ENCODE data around the gene GNA15.
A peak's percentile ranks its signal among the peaks of the same experiment; 100 is the strongest.
"Not testable (repeated sequence)": the region's sequence is repeated elsewhere in the genome, so short reads cannot be mapped to it uniquely, and the experiment has no call there.

Gene GNA15

GRCh38 chr19:3150739-3151329 lies 15.0 kb downstream of the GNA15 start:
- no peak for DNase-seq

DNA sequence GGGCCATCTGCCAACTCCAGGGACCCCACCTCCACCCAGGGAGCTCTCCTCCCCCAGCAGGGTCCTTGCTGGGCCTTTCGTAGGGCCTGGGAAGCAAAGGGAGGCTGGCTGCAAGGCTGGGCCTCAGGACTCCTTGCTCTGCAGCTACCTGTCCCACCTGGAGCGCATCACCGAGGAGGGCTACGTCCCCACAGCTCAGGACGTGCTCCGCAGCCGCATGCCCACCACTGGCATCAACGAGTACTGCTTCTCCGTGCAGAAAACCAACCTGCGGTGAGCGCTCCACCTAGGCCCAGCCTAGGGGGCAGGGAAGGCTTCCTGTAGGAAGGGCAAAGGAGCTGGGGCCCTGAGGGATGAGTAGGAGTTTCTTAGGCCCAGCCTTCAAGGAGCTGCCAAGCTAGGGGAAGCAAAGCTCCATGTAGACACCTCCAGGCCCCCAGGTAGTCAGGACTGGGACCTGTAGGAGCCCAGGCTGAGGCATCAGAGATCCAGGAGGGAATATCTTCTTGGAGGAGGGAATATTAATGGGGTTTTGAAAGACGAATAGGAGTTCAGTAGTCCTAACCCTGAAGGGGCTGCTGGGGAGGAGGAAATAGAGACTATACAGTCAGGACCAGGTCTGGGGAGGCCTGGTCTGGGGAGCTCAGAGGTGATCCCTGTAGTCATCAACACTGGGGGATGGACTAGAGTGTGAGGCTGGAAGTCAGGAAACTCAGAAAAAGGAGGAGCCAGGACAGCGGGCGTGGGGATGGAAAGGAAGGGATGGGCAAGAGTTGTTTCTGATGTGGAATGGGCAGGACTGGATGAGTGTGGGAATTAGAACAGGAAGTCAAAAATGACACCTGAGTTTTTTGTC lies 16.0 kb downstream of the GNA15 start:
- DNase-seq = peak; percentile 25

- DNase-seq = no peak
Measured at GRCh38 chr19:3152419-3152780, 16.6 kb downstream of the GNA15 start.

DNA sequence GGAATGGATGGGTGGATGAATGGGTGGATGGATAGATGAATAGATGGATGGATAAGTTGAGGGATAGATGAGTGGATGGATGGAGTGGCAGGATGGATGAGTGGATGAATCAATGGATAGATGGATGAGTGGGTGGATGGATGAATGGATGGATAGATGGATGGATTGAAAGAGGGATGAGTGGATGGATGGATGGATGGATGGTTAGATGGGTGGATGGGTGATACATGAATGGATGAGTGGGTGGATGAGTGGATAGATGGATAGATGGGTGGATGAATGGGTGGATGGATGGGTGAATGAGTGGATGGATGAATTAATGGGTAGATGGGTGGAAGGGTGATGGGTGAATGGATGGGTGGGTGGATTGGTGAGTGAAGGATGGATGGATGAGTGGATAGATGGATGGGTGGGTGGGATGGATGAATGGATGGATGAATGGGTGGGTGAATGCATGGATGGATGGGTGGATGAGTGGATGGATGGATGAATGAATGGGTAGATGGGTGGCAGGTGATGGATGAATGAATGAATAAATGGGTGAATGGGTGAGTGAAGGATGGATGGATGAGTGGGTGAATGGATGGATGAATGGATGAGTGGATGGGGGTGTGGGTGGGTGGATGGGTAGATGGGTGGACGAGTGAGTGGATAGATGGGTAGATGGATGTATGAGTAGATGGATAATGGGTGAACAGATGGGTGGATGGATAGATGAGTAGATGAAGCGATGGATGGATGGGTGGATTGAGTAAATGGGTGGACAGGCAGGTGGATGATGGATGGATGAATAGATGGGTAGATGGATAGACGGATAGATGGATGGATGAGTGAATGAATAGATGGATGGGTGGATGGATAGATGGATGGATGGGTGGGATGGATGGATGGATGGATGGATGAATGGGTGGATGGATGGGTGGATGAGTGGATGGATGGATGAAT lies 17.7 kb downstream of the GNA15 start:
- no peak for DNase-seq

DNA sequence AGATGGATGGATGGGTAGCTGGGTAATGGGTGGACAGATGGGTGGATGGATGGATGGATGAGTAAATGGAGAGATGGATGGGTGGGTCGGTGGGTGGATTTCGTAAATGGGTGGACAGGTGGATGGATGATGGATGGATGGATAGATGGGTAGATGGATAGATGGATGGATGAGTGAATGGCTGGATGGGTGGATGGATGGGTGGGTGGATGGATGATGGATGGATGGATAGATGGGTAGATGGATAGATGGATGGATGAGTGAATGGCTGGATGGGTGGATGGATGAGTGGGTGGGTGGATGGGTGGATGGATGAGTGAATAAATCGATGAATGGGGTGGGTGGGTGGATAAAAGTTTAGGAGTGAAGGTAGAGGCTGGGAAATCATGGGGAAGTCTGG lies 18.6 kb downstream of the GNA15 start:
- DNase-seq = not testable (repeated sequence)

GRCh38 chr19:3154957-3155736 lies 19.3 kb downstream of the GNA15 start:
- peak; percentile 100 for DNase-seq

GRCh38 chr19:3157096-3157845 lies 21.4 kb downstream of the GNA15 start:
- DNase-seq = no peak

DNA sequence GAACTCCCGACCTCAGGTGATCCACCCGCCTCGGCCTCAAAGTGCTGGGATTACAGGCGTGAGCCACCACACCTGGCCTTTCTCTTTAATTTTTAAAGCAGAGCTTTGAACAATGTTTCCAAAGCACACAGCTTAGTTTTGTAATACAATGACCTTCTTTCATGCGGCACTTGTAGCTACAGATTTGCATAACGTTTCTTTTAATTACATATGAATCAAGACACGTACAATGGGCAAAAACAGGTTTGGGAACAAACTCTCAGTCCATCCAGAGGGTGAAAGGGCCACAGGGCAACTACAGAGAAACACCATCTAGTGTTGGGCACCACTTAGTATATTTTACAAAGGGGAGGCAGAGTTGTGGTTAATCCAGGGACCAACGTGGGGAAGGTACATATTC lies 23.7 kb downstream of the GNA15 start:
- no peak for DNase-seq

GRCh38 chr19:3160219-3160618 lies 24.4 kb downstream of the GNA15 start:
- DNase-seq = no peak

GRCh38 chr19:3161453-3161852 lies 25.6 kb downstream of the GNA15 start:
- DNase-seq = peak; percentile 25

- peak; percentile 24 for DNase-seq
Measured at GRCh38 chr19:3162418-3163229, 26.8 kb downstream of the GNA15 start.

- DNase-seq = peak; percentile 57
Measured at GRCh38 chr19:3163230-3163886, 27.5 kb downstream of the GNA15 start.

- no peak for DNase-seq
Measured at GRCh38 chr19:3163943-3164342, 28.1 kb downstream of the GNA15 start.

GRCh38 chr19:3167533-3168272 lies 31.9 kb downstream of the GNA15 start:
- DNase-seq = no peak

DNA sequence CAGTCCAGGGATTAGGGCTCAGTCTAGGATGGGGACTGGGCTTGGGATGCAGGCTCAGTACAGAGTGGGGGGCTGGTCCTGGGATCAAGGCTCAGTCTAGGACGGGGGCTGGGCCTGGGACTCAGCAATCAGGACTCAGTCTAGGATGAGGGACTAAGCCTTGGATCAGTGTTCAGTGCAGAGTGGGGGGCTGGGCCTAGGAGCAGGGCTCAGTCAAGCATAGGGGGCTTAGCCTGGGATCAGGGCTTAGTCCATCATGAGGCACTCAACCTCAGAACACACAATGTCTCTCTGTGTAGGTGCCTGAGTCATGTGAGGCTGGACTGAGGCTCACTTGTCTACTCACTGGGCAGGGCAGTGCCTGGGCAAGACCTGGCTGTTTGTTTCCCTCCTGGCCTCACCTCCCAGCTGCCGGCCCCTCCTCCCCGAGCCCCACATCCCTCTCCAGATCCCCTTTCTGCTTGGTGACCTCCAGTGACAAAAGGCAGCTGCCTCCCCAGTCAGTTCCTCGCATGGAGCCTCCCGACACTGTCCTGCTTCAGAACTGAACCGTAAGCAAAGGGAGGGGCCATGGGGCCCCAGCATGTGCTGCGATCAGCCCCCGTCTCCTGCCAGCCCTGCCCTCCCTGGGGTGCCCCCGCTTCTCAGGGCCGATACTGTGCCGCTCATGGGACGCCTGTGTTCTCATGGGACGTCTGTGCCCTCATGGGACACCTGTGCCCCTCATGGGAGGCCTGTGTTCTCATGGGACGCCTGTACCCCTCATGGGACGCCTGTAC lies 36.2 kb downstream of the GNA15 start:
- DNase-seq = no peak

DNA sequence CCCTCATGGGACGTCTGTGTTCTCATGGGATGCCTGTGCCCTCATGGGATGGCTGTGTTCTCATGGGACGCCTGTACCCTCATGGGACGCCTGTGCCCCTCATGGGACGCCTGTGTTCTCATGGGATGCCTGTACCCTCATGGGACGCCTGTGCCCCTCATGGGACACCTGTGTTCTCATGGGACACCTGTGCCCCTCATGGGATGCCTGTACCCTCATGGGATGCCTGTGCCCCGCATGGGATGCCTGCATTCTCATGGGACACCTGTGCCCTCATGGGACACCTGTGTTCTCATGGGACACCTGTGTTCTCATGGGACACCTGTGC lies 36.8 kb downstream of the GNA15 start:
- DNase-seq = not testable (repeated sequence)

GRCh38 chr19:3175781-3176714 lies 40.2 kb downstream of the GNA15 start:
- peak; percentile 60 for DNase-seq

Data from fibroblast of skin of back (primary cell).